HL-60/S4 (cell line): ENCODE measurements around the gene STK40.

ENCODE experiments used
- in situ Hi-C: fragments of 300-500 bp; cut with MboI; formaldehyde crosslinking; loops from 2 replicates; pipeline ENCODE4 v1.14.3; 2022; ENCODE audit warnings: low sequenced_read_pairs

STK40 gene

GRCh38 chr1:36400514-36400824, 14.7 kb upstream of the STK40 start:
- in situ Hi-C loops: no loop called here

DNA sequence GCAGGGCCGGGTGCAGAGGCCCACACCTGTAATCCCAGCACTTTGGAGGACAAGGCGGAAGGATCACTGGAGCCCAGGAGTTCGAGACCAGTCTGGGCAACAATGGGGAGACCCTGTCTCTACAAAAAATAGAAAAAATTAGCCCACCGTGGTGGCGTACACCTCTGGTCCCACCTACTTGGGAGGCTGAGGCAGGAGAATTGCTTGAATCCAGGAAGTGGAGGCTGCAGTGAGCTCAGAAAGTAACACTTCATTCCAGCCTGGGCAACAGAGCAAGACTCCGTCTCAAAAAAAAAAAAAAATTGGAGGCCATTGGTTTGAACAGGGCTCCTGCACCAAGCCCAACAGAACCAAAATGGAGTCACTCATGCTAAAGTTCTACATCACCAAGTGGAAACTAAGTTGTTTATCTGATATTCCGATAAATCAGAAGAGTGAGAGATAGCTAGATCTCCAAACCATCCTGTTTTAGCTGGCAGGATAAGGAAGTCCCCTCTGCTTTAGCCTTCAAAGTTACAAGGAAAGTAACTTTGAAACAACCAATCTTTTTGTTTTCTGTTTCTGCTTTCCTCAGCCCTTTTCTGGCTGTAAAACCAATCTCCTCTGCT, 12.8 kb upstream of the STK40 start:
- in situ Hi-C loops: no loop called here

GRCh38 chr1:36397378-36398230, 11.9 kb upstream of the STK40 start, which contains the start of gene LSM10:
Gene LSM10, minus strand, starts transcription at chr1:36397908. Its CDS starts 3,779 bp downstream, at chr1:36394129.
- in situ Hi-C loops: no loop called here

DNA sequence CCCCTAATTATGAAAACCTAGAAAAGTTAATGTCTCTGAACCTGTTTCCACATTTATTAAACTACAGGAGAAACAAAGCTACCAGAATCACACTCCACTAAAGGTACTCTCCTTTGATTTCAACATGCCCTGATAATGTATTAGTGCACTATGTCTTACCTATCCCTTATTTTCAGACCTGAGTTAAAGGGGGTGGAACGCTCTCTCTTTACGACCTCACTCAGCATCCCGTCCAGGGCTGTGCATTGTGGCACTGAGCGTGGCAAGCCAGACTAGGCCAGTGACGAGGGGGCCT, 11.3 kb upstream of the STK40 start:
- in situ Hi-C loops: no loop called here

GRCh38 chr1:36396359-36396758, 10.6 kb upstream of the STK40 start:
- in situ Hi-C loops: no loop called here

- in situ Hi-C loops: no loop called here
These were observed 8.0 kb upstream of the STK40 start for GRCh38 chr1:36393686-36394085.

DNA sequence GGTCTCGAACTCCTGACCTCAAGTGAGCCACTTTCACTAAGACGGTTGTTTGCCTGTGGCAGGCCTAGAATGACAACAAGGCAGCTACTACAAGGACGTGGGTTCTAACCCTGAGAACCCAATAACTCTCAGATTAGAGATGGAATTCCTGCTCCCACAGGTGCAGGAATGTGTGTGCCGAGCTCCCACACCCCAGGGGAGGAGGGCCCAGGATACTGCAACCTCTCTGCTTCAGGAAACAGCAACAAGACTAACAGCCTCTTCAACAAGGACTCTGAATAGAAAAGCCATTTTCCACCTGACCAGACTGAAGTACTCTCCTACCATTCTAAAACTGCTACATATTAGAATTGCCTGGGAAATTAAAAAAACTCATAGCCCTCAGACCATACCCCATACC, 7.1 kb upstream of the STK40 start:
- in situ Hi-C loops: no loop called here

- in situ Hi-C loops: no loop called here
These were observed 5.5 kb upstream of the STK40 start for GRCh38 chr1:36391271-36391670.

DNA sequence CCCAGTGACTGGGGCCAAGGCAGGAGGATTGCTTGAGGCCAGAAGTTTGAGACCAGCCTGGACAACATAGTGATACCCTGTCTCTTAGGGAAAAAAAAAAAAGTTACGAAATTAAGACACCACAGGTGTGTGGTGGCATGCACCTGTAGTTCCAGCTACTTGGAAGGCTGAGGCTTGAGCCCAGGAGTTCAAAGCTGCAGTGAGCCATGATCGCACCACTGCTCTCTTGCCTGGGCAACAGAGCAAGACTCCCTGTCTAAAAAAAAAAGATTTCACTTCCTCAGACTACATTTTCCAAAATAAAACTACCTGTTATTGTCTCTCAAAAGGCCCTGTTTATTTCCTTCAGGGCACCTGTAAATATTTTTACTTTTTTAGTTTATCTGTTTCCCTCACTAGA, 4.7 kb upstream of the STK40 start:
- in situ Hi-C loops: no loop called here

DNA sequence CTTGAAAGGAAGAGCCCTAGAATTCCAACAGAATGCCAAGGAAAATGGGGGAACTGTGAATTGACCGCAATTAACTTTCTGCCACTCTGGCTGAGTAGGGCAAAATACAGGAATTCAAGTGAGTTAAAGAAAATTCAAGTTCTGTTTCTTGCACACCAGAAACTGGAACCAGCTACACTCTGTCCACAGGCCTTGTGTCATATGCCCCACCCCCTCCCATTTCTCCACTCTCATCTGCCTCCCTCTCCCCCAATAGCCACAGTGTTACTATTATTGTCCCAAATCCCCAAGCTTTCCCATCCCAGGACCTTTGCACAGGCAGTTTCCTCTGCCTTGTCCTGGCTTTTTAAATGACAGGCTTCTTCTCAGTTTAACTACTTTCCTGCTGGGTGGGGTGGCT, 4.3 kb upstream of the STK40 start:
- in situ Hi-C loops: no loop called here

DNA sequence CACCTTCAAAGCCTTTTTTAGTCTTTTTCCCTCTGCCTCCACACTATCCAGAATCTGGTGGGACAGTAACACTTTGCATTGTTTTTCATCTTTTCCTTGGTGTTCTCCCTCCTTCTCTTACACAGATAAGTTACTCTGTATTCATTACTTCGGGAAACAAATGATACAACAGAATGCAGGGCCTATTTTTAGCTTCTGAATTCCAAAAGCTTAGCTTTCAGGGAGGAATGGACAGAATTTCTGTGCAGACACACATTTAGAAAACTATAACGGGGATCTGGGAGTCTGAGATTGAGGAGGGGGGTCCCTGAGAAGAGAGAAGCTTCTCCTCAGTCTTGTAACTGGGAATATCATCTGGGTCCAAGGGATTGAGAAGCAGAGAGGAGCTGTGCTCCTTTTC, 3.5 kb upstream of the STK40 start:
- in situ Hi-C loops: no loop called here

DNA sequence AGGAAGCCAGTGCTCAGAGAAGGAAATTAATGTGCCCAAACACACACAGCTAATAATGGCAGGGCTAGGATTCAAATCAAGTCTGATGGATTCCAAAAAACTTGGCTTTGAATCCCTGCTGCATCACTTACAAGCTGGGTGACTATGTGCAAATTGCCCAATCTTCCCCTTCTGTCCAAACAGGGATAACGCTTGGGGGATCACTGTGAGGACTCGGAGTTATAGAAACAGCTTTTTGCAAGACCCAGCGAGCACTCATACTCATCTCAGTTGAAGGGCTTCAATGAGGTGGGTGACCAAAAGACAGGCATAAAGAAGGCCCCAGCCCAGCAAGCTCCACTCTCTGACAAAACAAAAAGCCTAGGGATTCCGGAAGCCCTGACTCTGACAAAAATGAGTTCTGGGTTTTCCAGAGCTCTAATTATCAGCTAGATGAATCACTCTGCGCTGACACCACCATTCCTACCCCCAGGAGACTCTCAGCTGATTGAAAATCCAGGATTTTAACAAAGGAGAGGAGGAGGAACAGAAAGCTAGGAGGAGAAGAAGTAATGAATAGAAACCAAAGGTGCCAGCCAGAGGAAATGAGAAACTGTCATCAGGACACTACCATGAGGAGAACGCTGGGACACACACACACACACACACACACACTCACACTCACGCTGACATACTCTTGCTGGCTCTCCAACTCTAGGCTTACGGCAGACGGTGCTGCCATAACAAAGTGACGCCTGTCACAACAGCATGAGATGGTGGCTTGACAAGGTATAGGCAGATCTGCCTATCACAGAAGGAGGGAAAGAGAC, 1.6 kb upstream of the STK40 start:
- in situ Hi-C loops: no loop called here

DNA sequence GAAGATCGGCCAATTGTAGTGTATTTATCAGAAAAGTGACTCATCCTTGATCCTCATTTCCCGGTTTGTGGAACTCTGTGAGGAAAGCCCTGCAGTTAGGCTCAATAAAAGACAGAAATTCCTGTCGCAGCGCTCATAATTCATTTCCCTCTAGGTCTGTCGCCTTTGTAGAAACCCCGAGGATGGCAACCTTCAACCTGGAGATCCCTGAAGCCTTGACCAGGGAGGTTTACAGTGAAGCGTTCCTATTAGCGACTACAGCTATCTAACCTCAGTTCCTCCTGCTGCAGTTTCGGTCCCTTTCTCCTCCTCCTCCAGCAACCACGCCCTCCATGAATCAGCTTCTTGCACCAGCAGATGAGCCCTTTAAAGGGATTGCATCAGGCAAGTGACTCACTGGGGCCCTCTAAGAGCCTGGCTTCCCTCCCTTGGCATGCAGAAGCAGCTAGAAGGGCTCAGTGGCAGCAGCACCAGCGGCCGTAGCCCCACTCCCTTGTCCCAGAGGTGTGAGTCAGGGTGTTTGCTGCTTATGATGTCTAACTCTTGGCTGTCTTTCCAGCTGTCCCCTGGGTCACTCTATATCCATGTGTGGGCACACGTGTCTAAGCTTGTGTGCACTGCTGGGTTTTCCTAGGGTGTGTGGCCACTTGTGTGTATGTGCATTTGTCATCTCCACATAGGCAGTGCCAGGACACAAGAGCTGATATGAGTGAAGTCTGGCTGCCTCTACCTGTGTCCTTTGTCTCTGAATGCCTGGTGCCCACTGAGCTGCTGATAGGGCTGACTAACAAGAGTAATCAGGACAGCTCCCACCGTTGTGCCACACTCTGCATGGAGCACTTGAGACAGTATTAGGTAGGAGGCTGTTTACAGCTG, 779 bp upstream of the STK40 start:
- in situ Hi-C loops: no loop called here

- in situ Hi-C loops: no loop called here
These were observed 948 bp downstream of the STK40 start for GRCh38 chr1:36384542-36385409.

DNA sequence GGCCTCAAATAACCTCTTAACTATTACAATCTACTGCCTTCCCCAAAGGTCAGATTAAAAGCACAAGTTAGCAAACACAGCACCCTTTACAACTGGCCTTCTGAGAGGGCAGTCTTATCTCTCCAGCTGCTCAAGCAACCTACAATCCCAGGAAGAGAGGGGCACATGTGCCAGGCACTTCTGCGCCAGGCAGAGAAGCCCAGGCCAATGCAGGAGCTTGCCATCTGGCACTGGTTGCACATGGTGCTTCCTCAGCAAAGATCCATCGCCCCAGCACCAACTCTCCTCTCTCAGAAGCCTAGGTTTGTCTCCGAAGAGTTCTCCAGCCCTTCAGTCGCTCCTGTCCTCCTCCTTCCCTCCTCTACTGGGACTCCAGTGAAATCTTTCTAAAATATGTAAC, 2.5 kb downstream of the STK40 start:
- in situ Hi-C loops: no loop called here

- in situ Hi-C loops: no loop called here
These were observed 3.1 kb downstream of the STK40 start for GRCh38 chr1:36382669-36383068.

GRCh38 chr1:36382231-36382630, 3.5 kb downstream of the STK40 start:
- in situ Hi-C loops: no loop called here

- in situ Hi-C loops: no loop called here
These were observed 4.3 kb downstream of the STK40 start for GRCh38 chr1:36381405-36381804.

- in situ Hi-C loops: no loop called here
These were observed 4.9 kb downstream of the STK40 start for GRCh38 chr1:36380782-36381181.

- in situ Hi-C loops: no loop called here
These were observed 5.5 kb downstream of the STK40 start for GRCh38 chr1:36380143-36380619.
